Astrocyte (in vitro differentiated cells and primary cell): Measurements from ENCODE around the gene BORCS5. TPM values are rescaled to one million over a fixed set of nuclear protein-coding genes. Genes with fewer than 3 reads are reported as not detected.
A peak's percentile ranks its signal among the peaks of the same experiment; 100 is the strongest.

Experiments
- DNase-seq: peaks from one replicate; pipeline ENCODE4 v3.0.0-alpha.2; 2010; ENCODE audit warnings: low read depth
- FAIRE-seq: peaks from 2 replicates; lab custom pipeline; 2011; peaks lifted over from hg19 to GRCh38; lab: Jason Lieb, UNC
- H2AFZ ChIP-seq: 2 replicates; pipeline ENCODE4 v1.6.0; 2012; ENCODE audit warnings: low read depth, low read length, inconsistent platforms
- H3K27ac ChIP-seq: 2 replicates; pipeline ENCODE4 v1.5.1; 2011; ENCODE audit warnings: low read depth, low read length, inconsistent platforms
- H3K27me3 ChIP-seq: 2 replicates; pipeline ENCODE4 v1.6.0; 2011; ENCODE audit warnings: low read length, inconsistent platforms; ENCODE audit not compliant: insufficient read depth
- H3K36me3 ChIP-seq: 2 replicates; pipeline ENCODE4 v1.5.1; 2011; ENCODE audit warnings: low read length, inconsistent platforms; ENCODE audit not compliant: insufficient read depth
- H3K4me1 ChIP-seq: 2 replicates; pipeline ENCODE4 v1.5.1; 2011; ENCODE audit warnings: low read length, inconsistent platforms; ENCODE audit not compliant: insufficient read depth
- H3K4me2 ChIP-seq: 2 replicates; pipeline ENCODE4 v1.6.0; 2012; ENCODE audit warnings: low read length, inconsistent platforms
- H3K4me3 ChIP-seq: 2 replicates; pipeline ENCODE4 v1.5.1; 2011; ENCODE audit warnings: low read depth, mild to moderate bottlenecking, low read length, inconsistent platforms; ENCODE audit not compliant: insufficient read depth
- H3K79me2 ChIP-seq: 2 replicates; pipeline ENCODE4 v1.6.0; 2012; ENCODE audit warnings: mild to moderate bottlenecking, low read length, inconsistent platforms; ENCODE audit not compliant: insufficient read depth
- H3K9ac ChIP-seq: 2 replicates; pipeline ENCODE4 v1.6.0; 2012; ENCODE audit warnings: mild to moderate bottlenecking, low read length, inconsistent platforms
- H3K9me3 ChIP-seq: 2 replicates; pipeline ENCODE4 v1.5.1; 2012; ENCODE audit warnings: low read depth, mild to moderate bottlenecking, low read length, inconsistent platforms; ENCODE audit not compliant: insufficient read depth
- H4K20me1 ChIP-seq: 2 replicates; pipeline ENCODE4 v1.6.0; 2012; ENCODE audit warnings: low read length, inconsistent platforms; ENCODE audit not compliant: insufficient read depth
- H3K27ac Mint-ChIP-seq: one replicate; pipeline ENCODE4 v1.8.0; 2021; ENCODE audit warnings: mild to moderate bottlenecking, mixed read lengths; ENCODE audit not compliant: unreplicated experiment
- H3K27me3 Mint-ChIP-seq: one replicate; pipeline ENCODE4 v1.8.0; 2021; ENCODE audit warnings: low read depth, mixed read lengths; ENCODE audit not compliant: unreplicated experiment
- H3K36me3 Mint-ChIP-seq: one replicate; pipeline ENCODE4 v1.8.0; 2021; ENCODE audit warnings: low read depth, mixed read lengths; ENCODE audit not compliant: unreplicated experiment
- H3K4me1 Mint-ChIP-seq: one replicate; pipeline ENCODE4 v1.8.0; 2021; ENCODE audit warnings: low read depth, mixed read lengths; ENCODE audit not compliant: unreplicated experiment
- H3K4me3 Mint-ChIP-seq: one replicate; pipeline ENCODE4 v1.8.0; 2021; ENCODE audit warnings: mild to moderate bottlenecking, moderate library complexity, mixed read lengths; ENCODE audit not compliant: unreplicated experiment
- H3K9me3 Mint-ChIP-seq: one replicate; pipeline ENCODE4 v1.8.0; 2021; ENCODE audit warnings: mild to moderate bottlenecking, mixed read lengths; ENCODE audit not compliant: unreplicated experiment
- CTCF ChIP-seq: IDR thresholded peaks from 2 replicates; pipeline ENCODE4 v1.5.1; 2011; ENCODE audit warnings: low read depth, mild to moderate bottlenecking, inconsistent platforms, low read length, moderate library complexity; ENCODE audit not compliant: insufficient read depth
- EZH2 ChIP-seq: IDR thresholded peaks from 2 replicates; pipeline ENCODE4 v1.6.1; 2012; ENCODE audit warnings: mild to moderate bottlenecking, low read length, inconsistent platforms; ENCODE audit not compliant: insufficient read depth
- total RNA-seq: library from RNA; stranded (reverse); gene quantifications from 2 replicates; pipeline ENCODE4 v1.2.1, GENCODE V29; 2021

Gene BORCS5
- total RNA-seq, 1 donor from 2014 or later: 8.1 TPM

- no peaks in the 10 kb centered on the region for H3K79me2 ChIP-seq
- H3K36me3 ChIP-seq: no peaks in the 10 kb centered on the region
- no peak overlapping the region for H3K4me3 ChIP-seq
- H3K4me1 ChIP-seq: no peaks in the 10 kb centered on the region
- H2AFZ ChIP-seq: no peak overlapping the region
- no peaks in the 10 kb centered on the region for H3K4me1 Mint-ChIP-seq
- H3K27ac ChIP-seq: no peak overlapping the region
- H3K9me3 Mint-ChIP-seq: peaks cover 2% of the 10 kb centered on the region
- peaks cover 22% of the 10 kb centered on the region for H3K36me3 Mint-ChIP-seq
- DNase-seq: peak; percentile 47
- no peak overlapping the region for H3K9ac ChIP-seq
- H3K4me2 ChIP-seq: no peak overlapping the region
- no peaks in the 10 kb centered on the region for H4K20me1 ChIP-seq
- no peak overlapping the region for H3K4me3 Mint-ChIP-seq
- peaks cover 2% of the 10 kb centered on the region for H3K27me3 Mint-ChIP-seq
- H3K9me3 ChIP-seq: no peaks in the 10 kb centered on the region
- no peak overlapping the region for H3K27ac Mint-ChIP-seq
- no peaks in the 10 kb centered on the region for H3K27me3 ChIP-seq
- no peak for TF ChIP-seq EZH2
- TF ChIP-seq CTCF: no peak
- no peak for FAIRE-seq
Measured at GRCh38 chr12:12467688-12468261, 110.9 kb downstream of the BORCS5 start.

- Histone ChIP-seq H2AFZ (no peak overlapping the region), H3K4me3 (no peak overlapping the region), H3K4me1 (no peaks in the 10 kb centered on the region), H3K27ac (no peak overlapping the region), H3K36me3 (no peaks in the 10 kb centered on the region), H3K9ac (no peak overlapping the region), H3K27me3 (no peaks in the 10 kb centered on the region), H3K79me2 (no peaks in the 10 kb centered on the region), H3K9me3 (no peaks in the 10 kb centered on the region), H4K20me1 (peaks cover 1% of the 10 kb centered on the region), H3K4me2 (no peak overlapping the region)
- Mint-ChIP-seq H3K27me3 (no peaks in the 10 kb centered on the region), H3K9me3 (peaks cover 2% of the 10 kb centered on the region), H3K4me1 (no peaks in the 10 kb centered on the region), H3K4me3 (peak overlapping the region; percentile 11), H3K27ac (no peak overlapping the region), H3K36me3 (peaks cover 26% of the 10 kb centered on the region)
- DNase-seq: no peak
- no peak for FAIRE-seq
- TF ChIP-seq EZH2: no peak
- TF ChIP-seq CTCF: no peak
Measured at GRCh38 chr12:12468575-12468974, 111.7 kb downstream of the BORCS5 start.

- no peak overlapping the region for H3K4me3 ChIP-seq
- H4K20me1 ChIP-seq: peaks cover 6% of the 10 kb centered on the region
- no peaks in the 10 kb centered on the region for H3K4me1 ChIP-seq
- no peak overlapping the region for H3K4me3 Mint-ChIP-seq
- H3K36me3 ChIP-seq: no peaks in the 10 kb centered on the region
- no peak overlapping the region for H3K27ac ChIP-seq
- no peaks in the 10 kb centered on the region for H3K27me3 Mint-ChIP-seq
- H2AFZ ChIP-seq: no peak overlapping the region
- H3K9me3 ChIP-seq: no peaks in the 10 kb centered on the region
- H3K4me2 ChIP-seq: no peak overlapping the region
- H3K36me3 Mint-ChIP-seq: peaks cover 26% of the 10 kb centered on the region
- no peaks in the 10 kb centered on the region for H3K4me1 Mint-ChIP-seq
- FAIRE-seq (no peak), DNase-seq (no peak)
- H3K9ac ChIP-seq: no peak overlapping the region
- no peak for TF ChIP-seq EZH2
- no peak for TF ChIP-seq CTCF
- no peaks in the 10 kb centered on the region for H3K27me3 ChIP-seq
- no peak overlapping the region for H3K27ac Mint-ChIP-seq
- no peaks in the 10 kb centered on the region for H3K79me2 ChIP-seq
- peaks cover 2% of the 10 kb centered on the region for H3K9me3 Mint-ChIP-seq
Measured at GRCh38 chr12:12469386-12469785, 112.5 kb downstream of the BORCS5 start.
